Ramos (cell line): ENCODE data around the gene CPA3.

ENCODE experiments used
- in situ Hi-C: fragments of 300-500 bp; cut with MboI; formaldehyde crosslinking; loops from one replicate; pipeline ENCODE4 v1.14.3; 2022; ENCODE audit warnings: low sequenced_read_pairs; ENCODE audit not compliant: unreplicated experiment

Gene CPA3

GRCh38 chr3:148856384-148856783 lies 8.7 kb upstream of the CPA3 start:
- in situ Hi-C loops, result no loop called here

GRCh38 chr3:148857316-148857715 lies 7.8 kb upstream of the CPA3 start:
- in situ Hi-C loops, result no loop called here

- in situ Hi-C loops, result loop anchor here (5.0 to 10.0 kb wide), 2 partner anchors 86 to 413 kb away; no protein-coding TSS in a partner anchor
Measured at GRCh38 chr3:148861277-148861869, 3.7 kb upstream of the CPA3 start.

- in situ Hi-C loops, result loop anchor here (5.0 to 10.0 kb wide), 2 partner anchors 84 to 412 kb away; no protein-coding TSS in a partner anchor
Measured at GRCh38 chr3:148863297-148863696, 1.8 kb upstream of the CPA3 start.

- in situ Hi-C loops, result loop anchor here (5.0 to 10.0 kb wide), 2 partner anchors 83 to 411 kb away; no protein-coding TSS in a partner anchor
Measured at GRCh38 chr3:148863814-148864213, 1.3 kb upstream of the CPA3 start.

GRCh38 chr3:148866261-148866660 lies 1.2 kb downstream of the CPA3 start:
- in situ Hi-C loops, result loop anchor here (10.0 kb wide), 1 partner anchor 409 kb away; no protein-coding TSS in a partner anchor

GRCh38 chr3:148873270-148873927 lies 8.3 kb downstream of the CPA3 start:
- in situ Hi-C loops, result no loop called here

GRCh38 chr3:148873977-148874376 lies 8.9 kb downstream of the CPA3 start:
- in situ Hi-C loops, result no loop called here

GRCh38 chr3:148878095-148878494 lies 13.0 kb downstream of the CPA3 start:
- in situ Hi-C loops, result no loop called here

GRCh38 chr3:148879256-148879655 lies 14.2 kb downstream of the CPA3 start:
- in situ Hi-C loops, result no loop called here

- in situ Hi-C loops, result no loop called here
Measured at GRCh38 chr3:148880681-148881080, 15.6 kb downstream of the CPA3 start.

GRCh38 chr3:148881286-148881685 lies 16.2 kb downstream of the CPA3 start:
- in situ Hi-C loops, result no loop called here

GRCh38 chr3:148882288-148882687 lies 17.2 kb downstream of the CPA3 start:
- in situ Hi-C loops, result no loop called here

GRCh38 chr3:148883163-148883562 lies 18.1 kb downstream of the CPA3 start:
- in situ Hi-C loops, result no loop called here

- in situ Hi-C loops, result no loop called here
Measured at GRCh38 chr3:148884261-148884660, 19.2 kb downstream of the CPA3 start.

- in situ Hi-C loops, result no loop called here
Measured at GRCh38 chr3:148889828-148890227, 24.7 kb downstream of the CPA3 start.

GRCh38 chr3:148896062-148896461 lies 31.0 kb downstream of the CPA3 start:
- in situ Hi-C loops, result no loop called here

- in situ Hi-C loops, result no loop called here
Measured at GRCh38 chr3:148901987-148902791, 37.1 kb downstream of the CPA3 start.

- in situ Hi-C loops, result no loop called here
Measured at GRCh38 chr3:148903022-148903442, 37.9 kb downstream of the CPA3 start.

- in situ Hi-C loops, result no loop called here
Measured at GRCh38 chr3:148903941-148904340, 38.8 kb downstream of the CPA3 start.

GRCh38 chr3:148906667-148907066 lies 41.6 kb downstream of the CPA3 start:
- in situ Hi-C loops, result no loop called here
